H1 (cell line): ENCODE results near the gene GRAMD4. TPM values are rescaled to one million over a fixed set of nuclear protein-coding genes. Genes with fewer than 3 reads are reported as not detected.

Experiments
- CTCF ChIP-seq, 3 experiments: IDR thresholded peaks; 1 replicate in 2 of 3; 2 replicates in 1 of 3; pipeline versions ENCODE4 v1.5.1 to v1.6.1; 2011; ENCODE audit warnings: low read length in 3 of 3, mild to moderate bottlenecking in 3 of 3, inconsistent platforms in 2 of 3, low read depth in 1 of 3, moderate library complexity in 1 of 3; ENCODE audit not compliant: insufficient read depth in 1 of 3; ENCODE audit errors: control extremely low read depth in 1 of 3
- SIN3A ChIP-seq, 2 experiments: IDR thresholded peaks in 1 of 2; conservative IDR thresholded peaks in 1 of 2; 2 replicates each; pipeline ENCODE4 v1.6.1; 2011 to 2012; ENCODE audit warnings: low read length in 2 of 2, improper control_type of control experiment in 1 of 2, low read depth in 1 of 2, mild to moderate bottlenecking in 1 of 2
- SIRT6 ChIP-seq: IDR thresholded peaks from one replicate; pipeline ENCODE4 v1.7.1; 2012; ENCODE audit warnings: low read length, inconsistent platforms
- polyA plus RNA-seq, 7 experiments: library from polyadenylated mRNA; depleted of rRNA in 3 of 7; stranded (reverse) in 5 of 7; unstranded in 2 of 7; fragments of >200 nt in 5 of 7; fragments of 200-250 nt in 2 of 7; gene quantifications; 1 replicate in 5 of 7; 2 replicates in 1 of 7; 4 replicates in 1 of 7; pipeline versions ENCODE4 v1.2.1 to v1.2.3, GENCODE V29; 2011 to 2013; ENCODE audit warnings: missing spikeins in 2 of 7, mixed read lengths in 2 of 7
- total RNA-seq: library from RNA; stranded (reverse); fragmentation: NEBNext Ultra II Directional; extraction: Animal tissue kit (Norgen Biotek cat#: 25700); gene quantifications from 2 replicates; pipeline ENCODE4 v1.2.1, GENCODE V29; 2021

Gene GRAMD4
- total and polyA plus RNA-seq, 2 of the 8 experiments (the other 6 are each of a cell fraction or from before 2014, with no cell fraction given), result 7.9 to 25.6 TPM

- TF ChIP-seq CTCF (IDR thresholded peaks at IDR 0.05; ENCODE audit: control extremely low read depth in 1 of 3, insufficient read depth in 1 of 3, low read depth in 1 of 3, low read length in 3 of 3) (no peak), SIRT6 (no peak), SIN3A (conservative IDR thresholded peaks at IDR 0.05 in 1 of 2, IDR thresholded peaks at IDR 0.05 in 1 of 2; ENCODE audit: low read depth in 1 of 2, low read length in 2 of 2) (no peak)
- TF ChIP-seq, all 59 proteins: peak for 0
Measured at GRCh38 chr22:46684706-46685105, 64.5 kb downstream of the GRAMD4 start (continued).
